ENCODE measurements around the gene GTF3C6. TPM values are rescaled to one million over a fixed set of nuclear protein-coding genes. Genes with fewer than 3 reads are reported as not detected.

GTF3C6 gene
- total and polyA plus RNA-seq, 2 of the 8 experiments (the other 6 are each of a cell fraction or from before 2014, with no cell fraction given) = 13.1 to 87.4 TPM

- FAIRE-seq = no peak
- no peak overlapping the region for H4K91ac ChIP-seq (replicated peaks; ENCODE audit: insufficient read length, low read length)
- no peak overlapping the region for H2BK120ac ChIP-seq (replicated peaks; ENCODE audit: low read depth, low read length)
- H3K4me2 ChIP-seq (ENCODE audit: insufficient read depth in 1 of 2, low read depth in 2 of 2, low read length in 2 of 2) = no peak overlapping the region
- no peaks in the 10 kb centered on the region for H3K9me3 ChIP-seq (ENCODE audit: insufficient read depth in 2 of 2, low read depth in 1 of 2, low read length in 1 of 2)
- no peaks in the 10 kb centered on the region for H3K23me2 ChIP-seq (ENCODE audit: low read depth, low read length)
- H3K4me1 ChIP-seq (replicated peaks in 1 of 4; ENCODE audit: control insufficient read depth in 3 of 4, insufficient read depth in 4 of 4, low read length in 3 of 4) = no peaks in the 10 kb centered on the region
- no peak overlapping the region for H3K4me3 ChIP-seq (ENCODE audit: extremely low read depth in 1 of 4, insufficient read depth in 2 of 4, low read depth in 3 of 4, low read length in 4 of 4)
- H3K27me3 ChIP-seq (replicated peaks in 1 of 4; ENCODE audit: control insufficient read depth in 3 of 4, extremely low read depth in 1 of 4, insufficient read depth in 3 of 4, low read length in 3 of 4) = no peaks in the 10 kb centered on the region
- no peak overlapping the region for H3K9ac ChIP-seq (replicated peaks in 1 of 4; ENCODE audit: extremely low read depth in 1 of 4, low read depth in 3 of 4, low read length in 3 of 4)
- ChIA-PET POLR2A (ENCODE audit: partially characterized antibody) (interaction anchor here (0.9 to 1.6 kb wide), 2 partner anchors 17 to 42 kb away, joined by 3 to 6 read pairs; partner anchors contain the start of gene GTF3C6), CTCF (ENCODE audit: partially characterized antibody) (interaction anchor here (0.6 to 1.3 kb wide), 8 partner anchors 14 to 470 kb away, joined by 3 to 6 read pairs (median 3); no protein-coding TSS in a partner anchor)
- WGBS, 2 experiments (ENCODE audit: extremely low coverage in 1 of 2, insufficient coverage in 1 of 2, insufficient read length in 1 of 2, insufficient replicate concordance in 2 of 2, low coverage in 1 of 2, low lambda C conversion rate in 2 of 2, missing lambda C conversion rate in 1 of 2) = 80% methylated on average over 2 of the region's 2 CpGs; no CpG with 5 or more reads in 1 of the 2 experiments
- H3K36me3 ChIP-seq (ENCODE audit: control insufficient read depth in 2 of 4, insufficient read depth in 4 of 4, low read length in 3 of 4) = peaks cover 11 to 83% (median 44%) of the 10 kb centered on the region in 4 experiments
- no peak for DNase-seq (ENCODE audit: low read depth in 1 of 2, low spot score in 2 of 2)
- peaks cover 0 to 7% of the 10 kb centered on the region in 2 experiments; a peak in 1 of 4 replicates for H3K79me2 ChIP-seq (ENCODE audit: control insufficient read depth in 1 of 2, insufficient read depth in 2 of 2, low read length in 2 of 2)
- no peak overlapping the region for H4K8ac ChIP-seq (ENCODE audit: extremely low read depth, insufficient read depth, low read length)
- H3K14ac ChIP-seq (ENCODE audit: insufficient read length) = no peak overlapping the region
- no peak overlapping the region for H2BK12ac ChIP-seq (ENCODE audit: low read depth, low read length)
- no peak overlapping the region for H2BK15ac ChIP-seq (ENCODE audit: low read length)
- H3K23ac ChIP-seq (ENCODE audit: insufficient read length) = no peak overlapping the region
- no peak overlapping the region for H2AK5ac ChIP-seq (ENCODE audit: low read depth, low read length)
- no peak overlapping the region for H2BK20ac ChIP-seq (ENCODE audit: low read length)
- H3K79me1 ChIP-seq (ENCODE audit: low read depth, low read length) = peaks cover 3% of the 10 kb centered on the region; the same call in 1 of the 2 replicates
- no peak overlapping the region for H3K56ac ChIP-seq (replicated peaks; ENCODE audit: insufficient read length, low read depth, low read length)
- H3K27ac ChIP-seq (ENCODE audit: low read depth, low read length) = no peak overlapping the region
- no peak overlapping the region for H4K5ac ChIP-seq (ENCODE audit: insufficient read length, low read depth, low read length)
- no peak overlapping the region for H2BK5ac ChIP-seq (ENCODE audit: low read depth, low read length)
- peaks cover 0 to 9% of the 10 kb centered on the region in 2 experiments for H4K20me1 ChIP-seq (replicated peaks in 1 of 2; ENCODE audit: control insufficient read depth in 1 of 2, insufficient read depth in 2 of 2, low read length in 2 of 2)
- no peak overlapping the region for H3K18ac ChIP-seq (ENCODE audit: extremely low read depth, low read length)
- no peak overlapping the region for H2AFZ ChIP-seq (ENCODE audit: low read length)
- no peak overlapping the region for H3K4ac ChIP-seq (replicated peaks; ENCODE audit: insufficient read length, low read depth, low read length)
- TF ChIP-seq, protein P1, sequence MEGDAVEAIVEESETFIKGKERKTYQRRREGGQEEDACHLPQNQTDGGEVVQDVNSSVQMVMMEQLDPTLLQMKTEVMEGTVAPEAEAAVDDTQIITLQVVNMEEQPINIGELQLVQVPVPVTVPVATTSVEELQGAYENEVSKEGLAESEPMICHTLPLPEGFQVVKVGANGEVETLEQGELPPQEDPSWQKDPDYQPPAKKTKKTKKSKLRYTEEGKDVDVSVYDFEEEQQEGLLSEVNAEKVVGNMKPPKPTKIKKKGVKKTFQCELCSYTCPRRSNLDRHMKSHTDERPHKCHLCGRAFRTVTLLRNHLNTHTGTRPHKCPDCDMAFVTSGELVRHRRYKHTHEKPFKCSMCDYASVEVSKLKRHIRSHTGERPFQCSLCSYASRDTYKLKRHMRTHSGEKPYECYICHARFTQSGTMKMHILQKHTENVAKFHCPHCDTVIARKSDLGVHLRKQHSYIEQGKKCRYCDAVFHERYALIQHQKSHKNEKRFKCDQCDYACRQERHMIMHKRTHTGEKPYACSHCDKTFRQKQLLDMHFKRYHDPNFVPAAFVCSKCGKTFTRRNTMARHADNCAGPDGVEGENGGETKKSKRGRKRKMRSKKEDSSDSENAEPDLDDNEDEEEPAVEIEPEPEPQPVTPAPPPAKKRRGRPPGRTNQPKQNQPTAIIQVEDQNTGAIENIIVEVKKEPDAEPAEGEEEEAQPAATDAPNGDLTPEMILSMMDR (IDR thresholded peaks at IDR 0.05; ENCODE audit: control extremely low read depth in 1 of 3, insufficient read depth in 1 of 3, low read depth in 1 of 3, low read length in 3 of 3) = no peak
- TF ChIP-seq KDM1A (IDR thresholded peaks at IDR 0.05; ENCODE audit: borderline replicate concordance, low read length) (no peak), TCF12 (IDR thresholded peaks at IDR 0.05; ENCODE audit: low read depth, low read length) (no peak), KDM5A (IDR thresholded peaks at IDR 0.05; ENCODE audit: low read length) (no peak), RAD21 (IDR thresholded peaks at IDR 0.05 in 1 of 2, conservative IDR thresholded peaks at IDR 0.05 in 1 of 2; ENCODE audit: low read depth in 2 of 2, low read length in 2 of 2) (no peak; a peak in 1 of 4 replicates), RBBP5 (IDR thresholded peaks at IDR 0.05; ENCODE audit: borderline replicate concordance, low read depth, low read length) (no peak), SAP30 (IDR thresholded peaks at IDR 0.05; ENCODE audit: insufficient read depth, insufficient replicate concordance, low read length) (no peak), RFX5 (IDR thresholded peaks at IDR 0.05; ENCODE audit: borderline replicate concordance, low read depth, low read length) (no peak), RXRA (IDR thresholded peaks at IDR 0.05; ENCODE audit: insufficient read depth, low read depth, low read length) (no peak)
Measured at GRCh38 chr6:110999634-111000270, 41.2 kb downstream of the GTF3C6 start.

Measured in H1 (cell line).